PFSK-1 (cell line): ENCODE measurements around the gene ZSWIM6.

Experiments used
- FOXP2 ChIP-seq: optimal IDR thresholded peaks from 2 replicates; pipeline ENCODE3; 2011; ENCODE audit warnings: borderline replicate concordance, control low read depth, inconsistent platforms; ENCODE audit not compliant: insufficient read depth; ENCODE audit errors: extremely low read length, extremely low read depth
- POLR2AphosphoS5 ChIP-seq: IDR thresholded peaks from 2 replicates; pipeline ENCODE4 v1.6.1; 2012; ENCODE audit warnings: low read depth, mild to moderate bottlenecking, control low read depth, low read length, moderate library complexity
- SIN3A ChIP-seq: IDR thresholded peaks from 2 replicates; pipeline ENCODE4 v1.6.1; 2012; ENCODE audit warnings: mild to moderate bottlenecking, low read length, moderate library complexity, borderline replicate concordance; ENCODE audit not compliant: insufficient read depth
- TAF1 ChIP-seq: IDR thresholded peaks from 2 replicates; pipeline ENCODE4 v1.6.1; 2012; ENCODE audit warnings: low read length, control low read depth, borderline replicate concordance; ENCODE audit not compliant: insufficient read depth
- TF ChIP-seq, protein P1 (sequence below), 2 experiments: IDR thresholded peaks; 2 replicates each; pipeline versions ENCODE4 v1.6.1 to v1.8.0; 2011 to 2012; ENCODE audit warnings: low read depth in 2 of 2, low read length in 2 of 2, control low read depth in 1 of 2, inconsistent platforms in 1 of 2, mild to moderate bottlenecking in 1 of 2, moderate library complexity in 1 of 2; ENCODE audit not compliant: insufficient read depth in 1 of 2

The ZSWIM6 gene

DNA sequence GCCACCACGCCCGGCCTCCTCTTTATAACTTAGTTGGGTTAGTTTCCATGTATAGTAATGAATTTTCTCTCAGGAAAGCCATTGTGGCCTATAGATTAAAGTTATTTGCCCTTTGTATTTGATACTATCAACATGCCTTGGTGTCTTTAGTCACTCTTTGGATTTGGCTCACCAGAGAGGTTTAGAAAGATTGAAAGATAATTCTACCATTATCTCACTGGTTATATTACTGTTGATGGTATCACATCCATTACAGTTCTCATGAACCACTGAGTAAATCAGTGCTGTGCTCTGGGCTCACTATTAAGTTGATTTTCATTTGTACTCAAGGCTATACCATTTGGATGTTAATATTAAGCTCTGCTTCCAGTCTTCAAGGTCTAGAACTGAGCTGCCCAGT lies 87.0 kb downstream of the ZSWIM6 start:
- TF ChIP-seq, protein P1, sequence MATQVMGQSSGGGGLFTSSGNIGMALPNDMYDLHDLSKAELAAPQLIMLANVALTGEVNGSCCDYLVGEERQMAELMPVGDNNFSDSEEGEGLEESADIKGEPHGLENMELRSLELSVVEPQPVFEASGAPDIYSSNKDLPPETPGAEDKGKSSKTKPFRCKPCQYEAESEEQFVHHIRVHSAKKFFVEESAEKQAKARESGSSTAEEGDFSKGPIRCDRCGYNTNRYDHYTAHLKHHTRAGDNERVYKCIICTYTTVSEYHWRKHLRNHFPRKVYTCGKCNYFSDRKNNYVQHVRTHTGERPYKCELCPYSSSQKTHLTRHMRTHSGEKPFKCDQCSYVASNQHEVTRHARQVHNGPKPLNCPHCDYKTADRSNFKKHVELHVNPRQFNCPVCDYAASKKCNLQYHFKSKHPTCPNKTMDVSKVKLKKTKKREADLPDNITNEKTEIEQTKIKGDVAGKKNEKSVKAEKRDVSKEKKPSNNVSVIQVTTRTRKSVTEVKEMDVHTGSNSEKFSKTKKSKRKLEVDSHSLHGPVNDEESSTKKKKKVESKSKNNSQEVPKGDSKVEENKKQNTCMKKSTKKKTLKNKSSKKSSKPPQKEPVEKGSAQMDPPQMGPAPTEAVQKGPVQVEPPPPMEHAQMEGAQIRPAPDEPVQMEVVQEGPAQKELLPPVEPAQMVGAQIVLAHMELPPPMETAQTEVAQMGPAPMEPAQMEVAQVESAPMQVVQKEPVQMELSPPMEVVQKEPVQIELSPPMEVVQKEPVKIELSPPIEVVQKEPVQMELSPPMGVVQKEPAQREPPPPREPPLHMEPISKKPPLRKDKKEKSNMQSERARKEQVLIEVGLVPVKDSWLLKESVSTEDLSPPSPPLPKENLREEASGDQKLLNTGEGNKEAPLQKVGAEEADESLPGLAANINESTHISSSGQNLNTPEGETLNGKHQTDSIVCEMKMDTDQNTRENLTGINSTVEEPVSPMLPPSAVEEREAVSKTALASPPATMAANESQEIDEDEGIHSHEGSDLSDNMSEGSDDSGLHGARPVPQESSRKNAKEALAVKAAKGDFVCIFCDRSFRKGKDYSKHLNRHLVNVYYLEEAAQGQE (IDR thresholded peaks at IDR 0.05; ENCODE audit: insufficient read depth in 1 of 2, low read depth in 2 of 2, low read length in 2 of 2): no peak
- TF ChIP-seq POLR2AphosphoS5 (no peak), FOXP2 (no peak), TAF1 (no peak), SIN3A (no peak)

GRCh38 chr5:61420016-61420415 lies 88.0 kb downstream of the ZSWIM6 start:
- TF ChIP-seq, protein P1 (IDR thresholded peaks at IDR 0.05; ENCODE audit: insufficient read depth in 1 of 2, low read depth in 2 of 2, low read length in 2 of 2): no peak

- TF ChIP-seq TAF1 (no peak), SIN3A (no peak)
Measured at GRCh38 chr5:61423487-61424145, 91.6 kb downstream of the ZSWIM6 start.

- TF ChIP-seq POLR2AphosphoS5: no peak
- no peak for TF ChIP-seq FOXP2
- TF ChIP-seq, protein P1 (IDR thresholded peaks at IDR 0.05; ENCODE audit: insufficient read depth in 1 of 2, low read depth in 2 of 2, low read length in 2 of 2): no peak
Measured at GRCh38 chr5:61425918-61426317, 93.9 kb downstream of the ZSWIM6 start.

DNA sequence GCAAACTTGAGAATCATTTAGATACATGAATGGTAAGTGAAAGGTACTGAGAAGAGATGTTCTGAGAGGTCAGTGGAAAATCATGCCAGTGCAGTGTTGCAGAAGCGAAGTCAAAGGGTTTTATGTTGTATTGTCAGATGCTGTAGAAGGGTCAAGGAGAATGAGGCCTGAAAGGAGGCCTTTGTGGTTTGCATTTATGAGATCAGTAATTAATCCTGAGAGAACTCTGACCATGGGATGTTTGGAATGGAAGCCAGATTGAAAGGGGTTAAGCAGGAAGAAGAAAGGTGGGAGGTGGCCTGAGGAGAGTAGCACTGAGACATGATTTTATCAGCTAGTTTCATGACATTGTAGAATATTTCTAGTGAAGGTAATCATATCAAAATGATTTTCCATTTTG lies 97.8 kb downstream of the ZSWIM6 start:
- TF ChIP-seq TAF1 (no peak), FOXP2 (no peak), POLR2AphosphoS5 (no peak), SIN3A (no peak)
- TF ChIP-seq, protein P1 (IDR thresholded peaks at IDR 0.05; ENCODE audit: insufficient read depth in 1 of 2, low read depth in 2 of 2, low read length in 2 of 2): no peak
